Kasumi-1 (cell line): Measurements from ENCODE around the gene PDCD7.
"Not testable (repeated sequence)": the region's sequence is repeated elsewhere in the genome, so short reads cannot be mapped to it uniquely, and the experiment has no call there.

Experiments
- DNase-seq, 2 experiments: peaks; one replicate each; lab custom pipeline; 2025; lab: John Stamatoyannopoulos, UW

PDCD7 gene

GRCh38 chr15:65115542-65115941, 18.1 kb downstream of the PDCD7 start:
- DNase-seq, result no peak

- no peak for DNase-seq
Measured at GRCh38 chr15:65115086-65115485, 18.5 kb downstream of the PDCD7 start, which contains the start of gene UBAP1L. TSS of gene UBAP1L (minus strand) at chr15:65115200. CDS start at chr15:65106215, 8,985 bp downstream.

- no peak for DNase-seq
Measured at GRCh38 chr15:65110676-65111292, 22.8 kb downstream of the PDCD7 start.

- DNase-seq, result no peak
Measured at GRCh38 chr15:65106011-65106590, 27.5 kb downstream of the PDCD7 start.

GRCh38 chr15:65105038-65105437, 28.6 kb downstream of the PDCD7 start:
- DNase-seq, result no peak

GRCh38 chr15:65102912-65103311, 30.7 kb downstream of the PDCD7 start:
- no peak for DNase-seq

GRCh38 chr15:65101891-65102708, 31.5 kb downstream of the PDCD7 start:
- DNase-seq, result no peak

GRCh38 chr15:65101411-65101890, 32.2 kb downstream of the PDCD7 start:
- peak; percentile 14 to 43 for DNase-seq

GRCh38 chr15:65100442-65100841, 33.2 kb downstream of the PDCD7 start:
- no peak for DNase-seq

GRCh38 chr15:65099801-65100200, 33.8 kb downstream of the PDCD7 start:
- DNase-seq, result not testable (repeated sequence)

GRCh38 chr15:65099336-65099735, 34.3 kb downstream of the PDCD7 start:
- DNase-seq, result no peak

GRCh38 chr15:65097651-65098263, 35.9 kb downstream of the PDCD7 start:
- no peak for DNase-seq

- DNase-seq, result no peak
Measured at GRCh38 chr15:65096481-65097385, 36.9 kb downstream of the PDCD7 start.

- DNase-seq, result no peak
Measured at GRCh38 chr15:65095747-65096104, 37.9 kb downstream of the PDCD7 start.

GRCh38 chr15:65095011-65095746, 38.4 kb downstream of the PDCD7 start:
- no peak for DNase-seq

GRCh38 chr15:65094294-65094995, 39.2 kb downstream of the PDCD7 start:
- no peak for DNase-seq

GRCh38 chr15:65093793-65094170, 39.8 kb downstream of the PDCD7 start:
- not testable (repeated sequence) for DNase-seq

- no peak for DNase-seq
Measured at GRCh38 chr15:65092911-65093792, 40.5 kb downstream of the PDCD7 start.
